ENCODE data around the gene DCDC2C. TPM values are rescaled to one million over a fixed set of nuclear protein-coding genes. Genes with fewer than 3 reads are reported as not detected.

The DCDC2C gene
- total and polyA plus RNA-seq, 2 donors (not counting 3 experiments of a cell fraction or from before 2014, with no cell fraction given): not detected

- BruUV-seq (replicated peaks): no TSS peak
- CTCF ChIA-PET: no interaction called here
- DNase-seq (ENCODE audit: low read depth, low spot score) (no peak), FAIRE-seq (no peak)
- no peak for TF ChIP-seq CTCF (IDR thresholded peaks at IDR 0.05; ENCODE audit: extremely low read depth in 1 of 2, insufficient read depth in 1 of 2, low read depth in 1 of 2, low read length in 2 of 2)
- TF ChIP-seq EZH2 (IDR thresholded peaks at IDR 0.05; ENCODE audit: borderline replicate concordance, low read depth, low read length, severe bottlenecking): no peak
- no peak for TF ChIP-seq JUN (IDR thresholded peaks at IDR 0.05; ENCODE audit: borderline replicate concordance, insufficient read depth, insufficient read length, low read depth)
- TF ChIP-seq MAX (IDR thresholded peaks at IDR 0.05; ENCODE audit: insufficient read depth, insufficient read length): no peak
- no peak for TF ChIP-seq GATA2 (IDR thresholded peaks at IDR 0.05; ENCODE audit: insufficient read depth, insufficient read length, low read depth, low read length)
- no peak for TF ChIP-seq FOS (IDR thresholded peaks at IDR 0.05; ENCODE audit: borderline replicate concordance, insufficient read depth, low read length)
- TF ChIP-seq MYC (IDR thresholded peaks at IDR 0.05; ENCODE audit: low read depth, low read length): no peak
- no peak for TF ChIP-seq POLR2AphosphoS5 (IDR thresholded peaks at IDR 0.05; ENCODE audit: insufficient read depth, low read depth, low read length)
- no peak for TF ChIP-seq POLR2A (IDR thresholded peaks at IDR 0.05; ENCODE audit: low read depth, low read length)
- dilution Hi-C loops (cut with MboI; ENCODE audit: extremely low pct_ligation_motif_present, low sequenced_read_pairs) (no loop called here), intact Hi-C loops (cut with micrococcal nuclease) (no loop called here)
- Histone ChIP-seq H2AFZ (ENCODE audit: low read depth, low read length) (no peak overlapping the region), H3K4me1 (ENCODE audit: control insufficient read depth, extremely low read depth, insufficient read depth, low read length) (no peaks in the 10 kb centered on the region), H3K4me3 (replicated peaks in 1 of 3; ENCODE audit: insufficient read depth in 1 of 3, low read depth in 1 of 3, low read length in 3 of 3) (no peak overlapping the region), H3K27ac (ENCODE audit: insufficient read depth, low read depth, low read length) (no peak overlapping the region), H3K9ac (replicated peaks; ENCODE audit: extremely low read depth, insufficient read depth, low read length) (no peak overlapping the region), H3K79me2 (ENCODE audit: control insufficient read depth, insufficient read depth, low read length) (no peaks in the 10 kb centered on the region), H3K9me1 (replicated peaks; ENCODE audit: control insufficient read depth, extremely low read depth, insufficient read depth, low read length) (no peaks in the 10 kb centered on the region), H3K4me2 (ENCODE audit: insufficient read depth, low read length) (no peak overlapping the region), H3K9me3 (replicated peaks; ENCODE audit: control insufficient read depth, insufficient read depth, low read length) (no peaks in the 10 kb centered on the region), H3K27me3 (ENCODE audit: control insufficient read depth in 2 of 2, insufficient read depth in 2 of 2, low read length in 2 of 2) (no peaks in the 10 kb centered on the region), H4K20me1 (replicated peaks; ENCODE audit: control insufficient read depth, extremely low read depth, insufficient read depth, low read length) (no peaks in the 10 kb centered on the region), H3K36me3 (ENCODE audit: control insufficient read depth in 2 of 2, extremely low read depth in 1 of 2, insufficient read depth in 2 of 2, low read length in 2 of 2) (no peaks in the 10 kb centered on the region)
- POLR2A ChIA-PET: no interaction called here
These were observed 84.4 kb downstream of the DCDC2C start for GRCh38 chr2:3787768-3788167.
